ENCODE data around the gene FAM89B.
"Not testable (repeated sequence)": the region's sequence is repeated elsewhere in the genome, so short reads cannot be mapped to it uniquely, and the experiment has no call there.

FAM89B gene

GRCh38 chr11:65562788-65563187 lies 9.6 kb upstream of the FAM89B start:
- no peak for TF ChIP-seq EZH2 (IDR thresholded peaks at IDR 0.05; ENCODE audit: borderline replicate concordance, low read depth, low read length, severe bottlenecking)
- TF ChIP-seq, protein P1, sequence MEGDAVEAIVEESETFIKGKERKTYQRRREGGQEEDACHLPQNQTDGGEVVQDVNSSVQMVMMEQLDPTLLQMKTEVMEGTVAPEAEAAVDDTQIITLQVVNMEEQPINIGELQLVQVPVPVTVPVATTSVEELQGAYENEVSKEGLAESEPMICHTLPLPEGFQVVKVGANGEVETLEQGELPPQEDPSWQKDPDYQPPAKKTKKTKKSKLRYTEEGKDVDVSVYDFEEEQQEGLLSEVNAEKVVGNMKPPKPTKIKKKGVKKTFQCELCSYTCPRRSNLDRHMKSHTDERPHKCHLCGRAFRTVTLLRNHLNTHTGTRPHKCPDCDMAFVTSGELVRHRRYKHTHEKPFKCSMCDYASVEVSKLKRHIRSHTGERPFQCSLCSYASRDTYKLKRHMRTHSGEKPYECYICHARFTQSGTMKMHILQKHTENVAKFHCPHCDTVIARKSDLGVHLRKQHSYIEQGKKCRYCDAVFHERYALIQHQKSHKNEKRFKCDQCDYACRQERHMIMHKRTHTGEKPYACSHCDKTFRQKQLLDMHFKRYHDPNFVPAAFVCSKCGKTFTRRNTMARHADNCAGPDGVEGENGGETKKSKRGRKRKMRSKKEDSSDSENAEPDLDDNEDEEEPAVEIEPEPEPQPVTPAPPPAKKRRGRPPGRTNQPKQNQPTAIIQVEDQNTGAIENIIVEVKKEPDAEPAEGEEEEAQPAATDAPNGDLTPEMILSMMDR (IDR thresholded peaks at IDR 0.05; ENCODE audit: borderline replicate concordance, extremely low read depth, low read length, poor library complexity, severe bottlenecking), result no peak
- H3K27ac ChIP-seq (ENCODE audit: low read length), result no peak overlapping the region
- H2AFZ ChIP-seq (ENCODE audit: low read depth, low read length), result no peak overlapping the region
- DNase-seq, result no peak
- H3K4me1 ChIP-seq (ENCODE audit: insufficient read depth, low read length), result peaks cover 17% of the 10 kb centered on the region
- H4K20me1 ChIP-seq (ENCODE audit: insufficient read depth, low read length), result peaks cover 5% of the 10 kb centered on the region; the same call in 1 of the 2 replicates
- no peak overlapping the region for H3K4me3 ChIP-seq (ENCODE audit: low read depth in 1 of 2, low read length in 2 of 2)
- no peak overlapping the region for H3K4me2 ChIP-seq (ENCODE audit: insufficient read depth, low read length)
- H3K36me3 ChIP-seq (ENCODE audit: insufficient read depth, low read length), result 0 out of 2 replicates have a peak, but pooled peaks cover 6% of the 10 kb centered on the region
- no peaks in the 10 kb centered on the region for H3K9me3 ChIP-seq (ENCODE audit: insufficient read depth, low read length, severe bottlenecking)
- no peak overlapping the region for H3K9ac ChIP-seq (ENCODE audit: low read depth, low read length)
- H3K27me3 ChIP-seq (ENCODE audit: insufficient read depth, low read length, poor library complexity), result peaks cover 21% of the 10 kb centered on the region
- ATAC-seq (ENCODE audit: insufficient read depth, low read depth), result no peak
- peaks cover 8% of the 10 kb centered on the region for H3K79me2 ChIP-seq (ENCODE audit: insufficient read depth, low read length)

DNA sequence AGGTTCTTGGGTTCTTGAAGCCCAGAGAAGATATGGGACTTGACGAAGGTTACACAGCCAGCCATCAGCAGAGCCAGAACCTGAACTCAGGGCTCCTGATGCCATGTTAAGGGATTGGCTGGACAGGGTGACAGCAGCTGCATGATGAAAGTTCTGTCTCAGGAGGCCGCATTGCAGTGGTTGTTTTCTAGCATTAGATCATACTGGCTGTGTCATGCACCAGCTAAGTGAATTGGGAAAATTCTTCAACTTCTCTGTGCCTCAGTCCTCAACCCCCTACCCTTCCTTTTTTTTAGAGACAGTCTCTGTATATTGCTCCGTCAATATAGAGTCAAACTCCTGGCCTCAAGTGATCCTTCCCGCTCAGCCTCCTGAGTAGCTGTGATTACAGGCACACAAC lies 8.7 kb upstream of the FAM89B start:
- Histone ChIP-seq H2AFZ (ENCODE audit: low read depth, low read length) (no peak overlapping the region), H3K27me3 (ENCODE audit: insufficient read depth, low read length, poor library complexity) (peaks cover 14% of the 10 kb centered on the region), H3K36me3 (ENCODE audit: insufficient read depth, low read length) (peaks cover 11% of the 10 kb centered on the region), H3K4me1 (ENCODE audit: insufficient read depth, low read length) (peaks cover 18% of the 10 kb centered on the region), H3K79me2 (ENCODE audit: insufficient read depth, low read length) (peaks cover 16% of the 10 kb centered on the region), H3K4me3 (ENCODE audit: low read depth in 1 of 2, low read length in 2 of 2) (no peak overlapping the region), H3K4me2 (ENCODE audit: insufficient read depth, low read length) (no peak overlapping the region), H4K20me1 (ENCODE audit: insufficient read depth, low read length) (peaks cover 5% of the 10 kb centered on the region; the same call in 1 of the 2 replicates), H3K9ac (ENCODE audit: low read depth, low read length) (no peak overlapping the region), H3K9me3 (ENCODE audit: insufficient read depth, low read length, severe bottlenecking) (no peaks in the 10 kb centered on the region), H3K27ac (ENCODE audit: low read length) (no peak overlapping the region)
- TF ChIP-seq, protein P1 (IDR thresholded peaks at IDR 0.05; ENCODE audit: borderline replicate concordance, extremely low read depth, low read length, poor library complexity, severe bottlenecking), result no peak
- no peak for TF ChIP-seq EZH2 (IDR thresholded peaks at IDR 0.05; ENCODE audit: borderline replicate concordance, low read depth, low read length, severe bottlenecking)
- DNase-seq (no peak), ATAC-seq (ENCODE audit: insufficient read depth, low read depth) (no peak)

GRCh38 chr11:65564879-65565559 lies 7.3 kb upstream of the FAM89B start:
- not testable (repeated sequence) for H2AFZ ChIP-seq (ENCODE audit: low read depth, low read length); H3K4me2 ChIP-seq (ENCODE audit: insufficient read depth, low read length); H3K27ac ChIP-seq (ENCODE audit: low read length); ATAC-seq (ENCODE audit: insufficient read depth, low read depth); H3K9ac ChIP-seq (ENCODE audit: low read depth, low read length); H3K27me3 ChIP-seq (ENCODE audit: insufficient read depth, low read length, poor library complexity); DNase-seq; H4K20me1 ChIP-seq (ENCODE audit: insufficient read depth, low read length); H3K9me3 ChIP-seq (ENCODE audit: insufficient read depth, low read length, severe bottlenecking); H3K4me3 ChIP-seq (ENCODE audit: low read depth in 1 of 2, low read length in 2 of 2)
- peaks cover 30% of the 10 kb centered on the region for H3K79me2 ChIP-seq (ENCODE audit: insufficient read depth, low read length)
- H3K36me3 ChIP-seq (ENCODE audit: insufficient read depth, low read length), result peaks cover 15% of the 10 kb centered on the region
- H3K4me1 ChIP-seq (ENCODE audit: insufficient read depth, low read length), result peaks cover 23% of the 10 kb centered on the region

GRCh38 chr11:65565624-65566453 lies 6.5 kb upstream of the FAM89B start:
- no peak overlapping the region for H3K4me3 ChIP-seq (ENCODE audit: low read depth in 1 of 2, low read length in 2 of 2)
- H3K27ac ChIP-seq (ENCODE audit: low read length), result no peak overlapping the region
- peaks cover 15% of the 10 kb centered on the region for H3K36me3 ChIP-seq (ENCODE audit: insufficient read depth, low read length)
- H3K27me3 ChIP-seq (ENCODE audit: insufficient read depth, low read length, poor library complexity), result no peaks in the 10 kb centered on the region
- H3K4me2 ChIP-seq (ENCODE audit: insufficient read depth, low read length), result no peak overlapping the region
- no peak for TF ChIP-seq EZH2 (IDR thresholded peaks at IDR 0.05; ENCODE audit: borderline replicate concordance, low read depth, low read length, severe bottlenecking)
- TF ChIP-seq, protein P1 (IDR thresholded peaks at IDR 0.05; ENCODE audit: borderline replicate concordance, extremely low read depth, low read length, poor library complexity, severe bottlenecking), result no peak
- no peak overlapping the region for H3K9ac ChIP-seq (ENCODE audit: low read depth, low read length)
- H2AFZ ChIP-seq (ENCODE audit: low read depth, low read length), result no peak overlapping the region
- H3K79me2 ChIP-seq (ENCODE audit: insufficient read depth, low read length), result peaks cover 37% of the 10 kb centered on the region
- no peak for DNase-seq
- H4K20me1 ChIP-seq (ENCODE audit: insufficient read depth, low read length), result peaks cover 8% of the 10 kb centered on the region
- ATAC-seq (ENCODE audit: insufficient read depth, low read depth), result no peak
- peaks cover 25% of the 10 kb centered on the region for H3K4me1 ChIP-seq (ENCODE audit: insufficient read depth, low read length)
- no peaks in the 10 kb centered on the region for H3K9me3 ChIP-seq (ENCODE audit: insufficient read depth, low read length, severe bottlenecking)

Data from DND-41 (cell line).